HCT116 (cell line): ENCODE data around the gene SLCO2B1. TPM values are rescaled to one million over a fixed set of nuclear protein-coding genes. Genes with fewer than 3 reads are reported as not detected.

Experiments
- ATAC-seq: fragments of 200-7000 bp; cut with Tn5 transposase; 2 replicates; pipeline ENCODE4 v1.9.1; 2020; ENCODE audit warnings: mild to moderate bottlenecking, moderate library complexity
- BruUV-seq: library from RNA; stranded (reverse); fragments of 400-500 nt; replicated peaks from 2 replicates; lab custom pipeline; 2021; lab: Mats Ljungman, UMichigan
- CTCF ChIA-PET: fragments of 300-600 bp; sonication (Branson Sonifier 250); formaldehyde crosslinking; loops from one replicate; lab custom pipeline; 2021; ENCODE audit warnings: antibody characterized with exemption; lab: Charles Lee
- POLR2A ChIA-PET: fragments of 300-600, 350-600 bp; sonication (Branson Sonifier 250); formaldehyde crosslinking; loops from one replicate; lab custom pipeline; 2021; ENCODE audit warnings: antibody characterized with exemption; lab: Charles Lee
- RAD21 ChIA-PET, 2 experiments: fragments of 300-600 bp; sonication (Branson Sonifier 250); formaldehyde crosslinking; loops; one replicate each; lab custom pipeline; 2023; ENCODE audit warnings: low total read pairs in 2 of 2; ENCODE audit not compliant: uncharacterized antibody in 2 of 2, unreplicated experiment in 2 of 2, low non-redundant PET in 1 of 2; lab: Charles Lee
- DNase-seq: peaks from one replicate; pipeline ENCODE4 v3.0.0-alpha.2; 2010; ENCODE audit warnings: low read depth, low spot score
- H2AFZ ChIP-seq: fragments of 200-600 bp; shearing (Covaris generic), sonication (generic); 2 replicates; pipeline ENCODE4 v1.6.1; 2017; ENCODE audit warnings: low read depth, mixed run types, mixed read lengths, antibody characterized with exemption, low read length; ENCODE audit not compliant: poor library complexity, severe bottlenecking
- H3K27ac ChIP-seq: 2 replicates; pipeline ENCODE4 v1.5.1; 2012; ENCODE audit warnings: low read depth, low read length
- H3K27me3 ChIP-seq: fragments of 200-600 bp; sonication (generic); 2 replicates; pipeline ENCODE4 v1.6.1; 2016; ENCODE audit warnings: mixed run types, low read length, mixed read lengths; ENCODE audit not compliant: insufficient read depth
- H3K36me3 ChIP-seq, 2 experiments: fragments of 200-500 bp in 1 of 2; fragments of 200-600 bp in 1 of 2; sonication (Bioruptor generic) in 1 of 2; sonication (generic) in 1 of 2; 2 replicates each; pipeline versions ENCODE4 v1.5.1 to v1.6.1; 2014 to 2016; ENCODE audit warnings: low read length in 2 of 2, inconsistent platforms in 1 of 2, mixed read lengths in 1 of 2, mixed run types in 1 of 2; ENCODE audit not compliant: insufficient read depth in 2 of 2, control insufficient read depth in 1 of 2
- H3K4me1 ChIP-seq, 2 experiments: fragments of 200-600 bp in 1 of 2; sonication (generic) in 1 of 2; 2 replicates each; pipeline versions ENCODE4 v1.5.1 to v1.6.1; 2012 to 2017; ENCODE audit warnings: low read length in 2 of 2, inconsistent platforms in 1 of 2, mild to moderate bottlenecking in 1 of 2, mixed read lengths in 1 of 2, mixed run types in 1 of 2, moderate library complexity in 1 of 2; ENCODE audit not compliant: insufficient read depth in 2 of 2, control insufficient read depth in 1 of 2
- H3K4me2 ChIP-seq: fragments of 200-600 bp; sonication (generic); 2 replicates; pipeline ENCODE4 v1.6.1; 2017; ENCODE audit warnings: mixed run types, low read length, mixed read lengths
- H3K4me3 ChIP-seq, 2 experiments: fragments of 200-600 bp in 1 of 2; sonication (generic) in 1 of 2; replicated peaks in 1 of 2; 2 replicates each; pipeline ENCODE4 v1.5.1; 2011 to 2016; ENCODE audit warnings: low read length in 2 of 2, control low read depth in 1 of 2, low read depth in 1 of 2, mild to moderate bottlenecking in 1 of 2, mixed read lengths in 1 of 2, mixed run types in 1 of 2
- H3K79me2 ChIP-seq: fragments of 200-600 bp; sonication (generic); 2 replicates; pipeline ENCODE4 v1.6.1; 2017; ENCODE audit warnings: mild to moderate bottlenecking, mixed run types, low read length, moderate library complexity, mixed read lengths; ENCODE audit not compliant: insufficient read depth
- H3K9ac ChIP-seq: fragments of 200-600 bp; sonication (generic); 2 replicates; pipeline ENCODE4 v1.6.1; 2016; ENCODE audit warnings: low read length, mixed read lengths
- H3K9me2 ChIP-seq: fragments of 200-600 bp; sonication (generic), shearing (Covaris generic); 2 replicates; pipeline ENCODE4 v1.6.1; 2017; ENCODE audit warnings: mixed run types, mild to moderate bottlenecking, moderate library complexity; ENCODE audit not compliant: insufficient read depth
- H3K9me3 ChIP-seq, 2 experiments: fragments of 200-500 bp in 1 of 2; fragments of 200-600 bp in 1 of 2; sonication (Bioruptor generic) in 1 of 2; sonication (generic) in 1 of 2; 2 replicates each; pipeline ENCODE4 v1.6.1; 2014 to 2017; ENCODE audit warnings: low read length in 2 of 2, mixed read lengths in 2 of 2, inconsistent platforms in 1 of 2, low read depth in 1 of 2, mild to moderate bottlenecking in 1 of 2, mixed run types in 1 of 2, moderate library complexity in 1 of 2; ENCODE audit not compliant: control insufficient read depth in 1 of 2, insufficient read depth in 1 of 2
- H4K20me1 ChIP-seq: fragments of 200-600 bp; sonication (generic), shearing (Covaris generic); 2 replicates; pipeline ENCODE4 v1.6.1; 2017; ENCODE audit warnings: mixed run types, mild to moderate bottlenecking, moderate library complexity; ENCODE audit not compliant: insufficient read depth
- ATF3 ChIP-seq: IDR thresholded peaks from 2 replicates; pipeline ENCODE4 v1.6.1; 2012
- CBX3 ChIP-seq: IDR thresholded peaks from 2 replicates; pipeline ENCODE4 v1.6.1; 2012; ENCODE audit warnings: low read depth
- CTCF ChIP-seq, 3 experiments: fragments of 200-600 bp in 1 of 3; sonication (generic) in 1 of 3; IDR thresholded peaks in 2 of 3; conservative IDR thresholded peaks in 1 of 3; 2 replicates each; pipeline ENCODE4 v1.5.1; 2012 to 2017; ENCODE audit warnings: low read depth in 2 of 3, low read length in 2 of 3, antibody characterized with exemption in 1 of 3, borderline replicate concordance in 1 of 3, control low read depth in 1 of 3, mild to moderate bottlenecking in 1 of 3, mixed read lengths in 1 of 3, mixed run types in 1 of 3, moderate library complexity in 1 of 3; ENCODE audit not compliant: insufficient read depth in 1 of 3
- EGR1 ChIP-seq: IDR thresholded peaks from 2 replicates; pipeline ENCODE4 v1.6.1; 2012; ENCODE audit warnings: low read depth
- EZH2 ChIP-seq: fragments of 200-600 bp; sonication (generic); IDR thresholded peaks from 2 replicates; pipeline ENCODE4 v1.6.1; 2017; ENCODE audit warnings: antibody characterized with exemption, mixed run types
- JUND ChIP-seq: IDR thresholded peaks from 2 replicates; pipeline ENCODE4 v1.6.1; 2012
- MAX ChIP-seq: IDR thresholded peaks from 2 replicates; pipeline ENCODE4 v1.6.1; 2012
- POLR2A ChIP-seq: IDR thresholded peaks from 2 replicates; pipeline ENCODE4 v1.7.0; 2011; ENCODE audit warnings: borderline replicate concordance; ENCODE audit not compliant: insufficient read depth, insufficient read length; ENCODE audit errors: extremely low read depth
- SIN3A ChIP-seq: IDR thresholded peaks from 2 replicates; pipeline ENCODE4 v1.6.1; 2012; ENCODE audit warnings: low read depth
- SRF ChIP-seq: IDR thresholded peaks from 2 replicates; pipeline ENCODE4 v1.6.1; 2012; ENCODE audit warnings: low read depth
- YY1 ChIP-seq: IDR thresholded peaks from 2 replicates; pipeline ENCODE4 v1.6.1; 2011; ENCODE audit warnings: low read length, low read depth, moderate library complexity, mild to moderate bottlenecking; ENCODE audit not compliant: insufficient replicate concordance; ENCODE audit errors: extremely low read depth
- ZNF274 ChIP-seq: fragments of 200-500 bp; sonication (Bioruptor generic); IDR thresholded peaks from 2 replicates; pipeline ENCODE4 v1.6.1; 2014; ENCODE audit warnings: mild to moderate bottlenecking, low read depth, low read length, inconsistent platforms
- intact Hi-C: fragments of 100-400 bp; cut with micrococcal nuclease; formaldehyde crosslinking; loops from 2 replicates; pipeline ENCODE4 v1.10.0; 2022
- total RNA-seq: library from RNA; stranded (reverse); gene quantifications from one replicate; pipeline ENCODE4 v1.2.1, GENCODE V29; 2021; ENCODE audit not compliant: unreplicated experiment

SLCO2B1 gene
- total RNA-seq, 1 experiment from 2014 or later = 0.81 TPM

GRCh38 chr11:75166791-75167190 is 15.9 kb downstream of the SLCO2B1 start (continued):
- TF ChIP-seq CTCF (IDR thresholded peaks at IDR 0.05 in 2 of 3, conservative IDR thresholded peaks at IDR 0.05 in 1 of 3; ENCODE audit: borderline replicate concordance in 1 of 3, insufficient read depth in 1 of 3, low read depth in 2 of 3, low read length in 2 of 3) (no peak), EZH2 (no peak), MAX (no peak), ZNF274 (no peak), EGR1 (no peak), POLR2A (no peak), SIN3A (no peak), ATF3 (no peak), SRF (no peak), CBX3 (no peak), YY1 (no peak), JUND (no peak)

GRCh38 chr11:75167617-75168016 is 16.7 kb downstream of the SLCO2B1 start:
- H3K36me3 ChIP-seq = no peaks in the 10 kb centered on the region
- CTCF ChIA-PET = interaction anchor here (1.9 kb wide), 1 partner anchor 37 kb away, joined by 5 read pairs; no protein-coding TSS in a partner anchor
- no peaks in the 10 kb centered on the region for H3K9me2 ChIP-seq
- intact Hi-C loops = no loop called here
- no peak overlapping the region for H2AFZ ChIP-seq
- no peak overlapping the region for H3K9ac ChIP-seq
- no peak for TF ChIP-seq JUND
- no peak for TF ChIP-seq SRF
- TF ChIP-seq MAX = no peak
- TF ChIP-seq, all 23 proteins: peak for 0
- ATAC-seq (no peak), DNase-seq (no peak)
- ChIA-PET RAD21 (no interaction called here), POLR2A (no interaction called here)
- H3K27ac ChIP-seq = no peak overlapping the region
- no peaks in the 10 kb centered on the region for H4K20me1 ChIP-seq
- no TSS peak for BruUV-seq
- H3K4me3 ChIP-seq = no peak overlapping the region
- H3K79me2 ChIP-seq = no peaks in the 10 kb centered on the region
- no peaks in the 10 kb centered on the region for H3K27me3 ChIP-seq
- H3K4me1 ChIP-seq = peaks cover 0 to 4% of the 10 kb centered on the region in 2 experiments; a peak in 2 of 4 replicates
- H3K4me2 ChIP-seq = no peak overlapping the region
- H3K9me3 ChIP-seq = no peaks in the 10 kb centered on the region
